ENCODE measurements around the gene LAMA2. TPM values are rescaled to one million over a fixed set of nuclear protein-coding genes. Genes with fewer than 3 reads are reported as not detected.

Gene LAMA2
- total RNA-seq, 2 donors from 2014 or later: 0.93 to 2.0 TPM

DNA sequence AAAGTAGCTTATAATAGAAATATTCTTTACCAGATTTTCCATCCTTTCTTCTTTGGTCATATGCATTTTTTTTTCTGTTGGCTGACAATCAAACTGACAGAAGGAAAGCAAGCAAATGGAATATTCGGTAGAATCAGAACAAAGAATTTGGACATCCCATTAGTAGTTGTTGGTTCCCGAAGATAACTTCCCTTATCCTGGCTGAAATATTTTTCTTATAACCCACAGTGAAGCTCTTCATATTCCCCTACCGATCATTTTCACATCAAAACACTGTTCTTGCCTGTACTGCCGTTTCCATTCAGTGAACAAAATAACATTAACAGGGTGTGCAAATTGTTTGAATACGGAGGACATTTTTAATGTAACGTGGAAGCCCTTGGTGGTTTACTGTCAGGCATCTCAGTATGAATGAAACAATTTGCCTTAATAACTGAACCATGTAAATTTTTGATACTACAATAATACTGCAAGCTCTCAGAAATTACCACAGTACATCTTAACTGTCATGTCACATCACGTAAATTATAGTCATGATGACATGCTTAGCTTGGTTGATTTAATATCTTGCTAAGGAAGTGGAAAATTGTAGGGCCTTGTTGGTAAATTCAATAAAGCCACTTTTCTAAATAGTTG, 311.5 kb downstream of the LAMA2 start:
- ATAC-seq: no peak
- no peak for DNase-seq (ENCODE audit: low spot score in 2 of 2)
- Mint-ChIP-seq H3K9me3 (no peaks in the 10 kb centered on the region), H3K27ac (no peak overlapping the region), H3K36me3 (no peaks in the 10 kb centered on the region)

DNA sequence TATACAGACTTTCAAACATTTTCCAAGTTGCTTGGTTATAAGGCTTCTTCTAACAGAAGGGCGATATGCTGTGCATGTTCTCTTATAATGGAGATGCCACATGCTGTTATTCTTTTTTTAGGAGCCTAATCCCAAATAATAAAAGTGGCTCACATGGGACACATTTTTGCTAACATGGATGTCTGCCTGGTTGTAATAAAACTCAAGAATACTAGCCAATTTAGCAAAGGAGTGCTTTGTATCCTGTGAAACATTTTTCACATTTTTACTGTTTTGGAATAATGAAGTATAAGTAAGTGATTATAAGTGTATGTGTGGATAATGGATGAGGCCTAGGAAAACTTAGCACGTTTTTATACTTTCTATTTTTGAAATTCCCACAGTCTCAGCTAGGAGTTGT, 312.2 kb downstream of the LAMA2 start:
- no peaks in the 10 kb centered on the region for H3K9me3 Mint-ChIP-seq
- no peaks in the 10 kb centered on the region for H3K36me3 Mint-ChIP-seq
- DNase-seq (ENCODE audit: low spot score in 2 of 2) (no peak), ATAC-seq (no peak)
- no peak overlapping the region for H3K27ac Mint-ChIP-seq

DNA sequence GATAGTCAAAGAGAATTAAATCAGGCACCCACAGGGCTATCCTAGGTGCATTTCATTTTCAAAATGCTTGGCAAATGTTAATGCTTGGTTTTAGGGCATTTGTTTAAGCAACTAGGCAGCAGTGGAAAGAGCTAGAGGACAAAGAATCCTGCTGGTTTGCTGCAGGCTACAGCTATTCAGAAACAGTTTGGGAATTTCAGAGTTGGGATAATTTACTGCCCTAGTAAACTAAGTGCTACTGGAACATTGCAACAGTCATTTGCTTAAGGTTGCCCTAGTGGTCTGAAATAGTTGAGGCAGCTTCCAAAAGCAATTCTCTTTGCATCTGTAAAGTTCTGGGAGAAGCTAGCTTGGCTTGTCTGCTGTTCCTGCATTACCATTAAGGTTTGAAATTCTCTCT, 312.7 kb downstream of the LAMA2 start:
- Mint-ChIP-seq H3K36me3 (no peaks in the 10 kb centered on the region), H3K9me3 (no peaks in the 10 kb centered on the region), H3K27ac (no peak overlapping the region)
- no peak for DNase-seq (ENCODE audit: low spot score in 2 of 2)
- ATAC-seq: no peak

DNA sequence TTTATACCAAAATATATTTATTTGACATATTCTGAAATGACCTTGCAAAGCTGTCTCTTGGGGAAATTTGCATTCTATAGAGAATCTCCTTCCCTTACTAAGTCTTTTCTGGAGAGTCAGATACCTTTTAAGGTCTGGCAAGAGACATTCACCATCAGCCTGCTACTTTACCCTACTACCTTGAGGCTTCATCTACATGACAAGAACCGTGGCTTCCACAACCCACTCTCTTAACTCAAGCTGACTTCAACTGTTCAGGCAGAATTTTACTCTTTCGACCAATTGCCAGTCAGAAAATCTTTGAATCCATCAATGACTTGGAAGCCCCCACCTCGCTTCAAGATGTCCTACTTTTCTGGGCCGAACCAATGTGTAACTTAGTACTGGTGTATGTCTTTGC, 314.2 kb downstream of the LAMA2 start:
- DNase-seq (ENCODE audit: low spot score in 2 of 2) (no peak), ATAC-seq (no peak)
- Mint-ChIP-seq H3K27ac (no peak overlapping the region), H3K36me3 (no peaks in the 10 kb centered on the region), H3K9me3 (no peaks in the 10 kb centered on the region)

DNA sequence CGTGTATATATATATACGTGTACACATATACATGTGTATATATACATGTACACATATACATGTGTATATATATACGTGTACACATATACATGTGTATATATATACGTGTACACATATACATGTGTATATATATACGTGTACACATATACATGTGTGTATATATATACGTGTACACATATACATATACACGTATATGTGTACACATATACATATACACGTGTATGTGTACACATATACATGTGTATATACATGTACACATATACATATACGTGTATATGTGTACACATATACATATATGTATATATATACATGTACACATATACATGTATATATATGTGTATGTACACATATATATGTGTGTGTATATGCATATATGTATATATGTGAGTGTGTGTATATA, 317.2 kb downstream of the LAMA2 start:
- Mint-ChIP-seq H3K9me3 (no peaks in the 10 kb centered on the region), H3K36me3 (no peaks in the 10 kb centered on the region), H3K27ac (no peak overlapping the region)
- DNase-seq (ENCODE audit: low spot score in 2 of 2): no peak
- ATAC-seq: no peak

DNA sequence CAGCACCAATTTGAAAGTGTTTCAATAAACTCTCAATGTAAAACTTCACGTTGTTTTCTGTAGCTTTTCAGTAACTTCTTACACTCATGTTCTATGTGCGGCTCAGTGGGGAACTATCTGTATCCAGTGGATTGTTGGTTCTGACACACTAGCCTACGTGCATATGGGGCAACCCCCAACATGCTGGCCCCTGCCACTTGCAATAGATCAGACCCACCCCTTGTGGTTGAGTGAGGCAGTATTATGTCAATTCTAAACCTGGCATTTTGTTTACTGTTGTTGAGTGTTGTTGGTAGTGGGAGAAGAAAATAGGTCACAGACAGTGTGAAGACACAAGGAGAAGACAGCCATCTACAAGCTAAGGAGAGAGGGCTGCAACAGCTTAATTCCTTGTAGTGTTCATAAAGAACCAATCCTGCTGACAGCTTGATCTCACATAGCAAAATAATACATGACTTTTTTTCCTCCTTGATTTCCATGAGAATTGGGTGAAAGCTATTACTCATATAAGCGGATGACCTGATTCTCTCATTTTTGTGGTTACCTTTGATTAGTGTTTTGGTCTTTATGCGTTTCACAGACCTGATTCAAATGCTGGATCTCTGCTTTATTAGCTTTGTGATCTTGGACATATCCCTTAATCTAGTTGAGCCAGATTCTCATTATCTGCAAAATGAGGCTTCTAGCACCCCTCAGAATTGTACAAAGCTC, 320.4 kb downstream of the LAMA2 start:
- no peaks in the 10 kb centered on the region for H3K9me3 Mint-ChIP-seq
- no peak overlapping the region for H3K27ac Mint-ChIP-seq
- no peaks in the 10 kb centered on the region for H3K36me3 Mint-ChIP-seq
- DNase-seq (ENCODE audit: low spot score in 2 of 2): no peak
- no peak for ATAC-seq

DNA sequence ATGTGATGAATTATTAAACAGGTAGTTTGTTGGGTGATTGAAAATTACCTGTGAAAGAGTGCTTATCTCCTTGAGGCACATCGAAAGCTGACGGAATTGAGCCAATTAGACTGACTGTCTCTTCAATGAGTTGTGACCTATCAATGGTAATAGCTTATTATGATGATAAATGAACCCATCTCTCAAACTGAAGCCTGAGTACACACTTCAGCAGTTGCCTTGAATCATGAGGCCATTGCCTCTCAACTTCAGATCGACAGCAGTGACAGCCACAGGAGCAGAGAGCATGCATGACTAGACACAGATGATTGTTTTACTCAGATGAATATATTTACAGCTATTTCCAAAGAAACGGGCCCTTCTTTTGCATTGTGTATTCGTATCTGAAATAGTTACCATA, 323.9 kb downstream of the LAMA2 start:
- DNase-seq (ENCODE audit: low spot score in 2 of 2) (no peak), ATAC-seq (no peak)
- H3K36me3 Mint-ChIP-seq: no peaks in the 10 kb centered on the region
- H3K27ac Mint-ChIP-seq: no peak overlapping the region
- no peaks in the 10 kb centered on the region for H3K9me3 Mint-ChIP-seq

DNA sequence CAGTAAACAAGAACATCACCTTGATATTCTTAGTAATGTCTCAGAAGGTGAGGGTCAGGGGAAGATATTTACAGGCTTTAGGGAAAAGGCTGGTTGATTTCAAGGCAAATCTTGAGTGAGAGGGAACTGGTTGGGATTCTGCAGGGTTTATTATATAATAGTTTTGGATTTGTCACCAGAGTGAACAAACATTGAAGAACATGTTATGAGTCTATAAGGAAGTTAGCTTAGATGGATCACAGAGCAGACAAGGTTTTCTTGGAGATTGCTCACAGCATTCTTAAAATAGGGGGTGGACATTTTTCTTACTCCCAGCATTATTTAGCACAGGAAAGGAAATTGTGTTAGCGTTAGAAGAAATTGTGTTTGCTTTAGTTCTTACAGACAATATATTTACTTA, 324.9 kb downstream of the LAMA2 start:
- DNase-seq (ENCODE audit: low spot score in 2 of 2): no peak

DNA sequence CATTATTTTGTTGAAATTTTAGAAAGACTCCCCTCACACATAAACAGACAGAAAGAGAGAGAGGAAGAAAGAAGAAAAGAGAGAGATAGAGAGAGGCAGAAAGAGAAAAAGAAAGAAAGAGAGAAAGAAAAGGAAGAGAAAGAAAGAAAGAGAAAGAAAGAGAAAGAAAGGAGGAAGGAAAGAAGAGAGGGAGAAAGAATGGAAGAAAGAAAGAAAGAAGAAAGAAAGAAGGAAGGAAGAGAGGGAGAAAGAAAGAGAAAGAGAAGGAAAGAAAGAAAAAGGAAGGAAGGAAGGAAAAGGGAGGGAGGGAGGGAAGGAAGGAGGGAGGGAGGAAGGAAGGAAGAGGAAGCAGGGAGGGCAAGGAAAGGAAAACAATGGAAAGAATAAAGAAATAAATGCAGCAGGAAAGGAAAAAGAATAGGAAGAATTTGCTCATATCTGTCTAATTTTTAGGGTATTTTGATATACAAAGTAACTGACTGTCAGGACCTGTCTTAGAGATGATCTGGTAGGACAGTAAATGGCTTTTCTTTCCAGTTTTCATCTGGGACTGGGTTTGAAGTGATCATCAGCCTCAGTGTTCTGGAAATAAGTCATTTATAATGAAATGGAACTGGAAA, 325.6 kb downstream of the LAMA2 start:
- no peaks in the 10 kb centered on the region for H3K9me3 Mint-ChIP-seq
- DNase-seq (ENCODE audit: low spot score in 2 of 2): no peak
- peak overlapping the region; percentile 26 to 29 for H3K27ac Mint-ChIP-seq
- no peak for ATAC-seq
- H3K36me3 Mint-ChIP-seq: no peaks in the 10 kb centered on the region

More for the DNA sequence above, 324.9 kb downstream of the LAMA2 start:
- no peaks in the 10 kb centered on the region for H3K36me3 Mint-ChIP-seq
- no peak for ATAC-seq
- H3K9me3 Mint-ChIP-seq: no peaks in the 10 kb centered on the region
- peak overlapping the region in 1 of 2 donors; percentile 29 for H3K27ac Mint-ChIP-seq

DNA sequence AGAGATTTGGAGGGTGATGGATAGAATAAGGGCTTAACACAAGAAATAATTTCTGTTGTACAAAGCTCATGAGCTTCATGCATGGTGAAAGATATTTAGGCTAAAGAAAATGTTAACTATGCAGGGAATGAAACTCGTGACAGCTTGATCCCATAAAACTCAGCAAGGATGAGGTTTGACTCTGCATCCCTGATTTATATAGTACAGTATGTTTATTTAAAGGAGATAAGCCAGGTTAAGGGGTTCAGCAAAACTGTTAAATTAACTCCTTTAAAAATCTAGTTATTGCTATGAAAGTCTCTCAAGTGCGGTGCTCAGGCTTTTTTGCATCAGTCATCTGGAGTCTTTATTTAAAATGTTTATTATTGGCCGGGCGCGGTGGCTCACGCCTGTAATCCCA, 326.4 kb downstream of the LAMA2 start:
- Mint-ChIP-seq H3K9me3 (no peaks in the 10 kb centered on the region), H3K36me3 (no peaks in the 10 kb centered on the region), H3K27ac (no peak overlapping the region)
- DNase-seq (ENCODE audit: low spot score in 2 of 2): no peak
- ATAC-seq: no peak

DNA sequence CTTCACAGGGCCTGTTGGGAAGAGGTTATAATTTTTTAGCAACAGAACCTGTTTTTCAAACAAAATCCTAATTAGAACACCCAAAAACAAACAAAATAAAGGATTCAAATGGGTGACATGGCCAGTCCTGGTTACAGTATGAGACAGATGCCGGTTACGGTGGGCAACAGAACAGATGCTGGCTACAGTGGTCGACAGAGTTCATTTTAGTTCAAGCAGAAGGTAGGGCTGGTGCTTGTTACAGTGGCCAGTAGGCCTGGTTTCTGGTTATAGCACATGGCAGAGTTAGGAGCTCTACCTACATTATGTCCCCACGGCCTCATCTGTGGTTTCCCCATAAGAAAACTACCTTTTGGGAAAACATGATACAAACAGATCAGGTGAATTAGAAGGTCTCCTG, 327.7 kb downstream of the LAMA2 start:
- ATAC-seq (no peak), DNase-seq (ENCODE audit: low spot score in 2 of 2) (no peak)
- Mint-ChIP-seq H3K9me3 (no peaks in the 10 kb centered on the region), H3K27ac (no peak overlapping the region), H3K36me3 (no peaks in the 10 kb centered on the region)

DNA sequence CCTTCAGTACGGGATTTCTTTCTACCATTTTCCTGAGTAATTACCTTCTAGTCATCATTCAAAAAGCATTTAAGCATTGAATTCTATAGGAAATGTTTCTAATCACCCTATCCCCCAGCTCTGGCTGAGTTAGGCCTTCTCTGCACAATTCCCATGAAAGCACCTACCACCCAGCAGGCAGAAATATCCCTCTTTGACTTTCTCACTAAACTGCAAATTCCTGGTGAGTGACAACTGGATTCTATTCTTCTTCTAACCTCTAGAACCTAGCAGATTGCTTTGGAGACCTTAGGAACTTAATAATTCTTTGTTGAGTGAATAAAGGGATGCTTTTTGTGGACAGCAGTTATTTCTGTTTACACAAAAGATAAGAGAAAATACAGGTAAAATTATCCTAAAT, 328.7 kb downstream of the LAMA2 start:
- Mint-ChIP-seq H3K36me3 (no peaks in the 10 kb centered on the region), H3K9me3 (no peaks in the 10 kb centered on the region), H3K27ac (no peak overlapping the region)
- DNase-seq (ENCODE audit: low spot score in 2 of 2) (no peak), ATAC-seq (no peak)

DNA sequence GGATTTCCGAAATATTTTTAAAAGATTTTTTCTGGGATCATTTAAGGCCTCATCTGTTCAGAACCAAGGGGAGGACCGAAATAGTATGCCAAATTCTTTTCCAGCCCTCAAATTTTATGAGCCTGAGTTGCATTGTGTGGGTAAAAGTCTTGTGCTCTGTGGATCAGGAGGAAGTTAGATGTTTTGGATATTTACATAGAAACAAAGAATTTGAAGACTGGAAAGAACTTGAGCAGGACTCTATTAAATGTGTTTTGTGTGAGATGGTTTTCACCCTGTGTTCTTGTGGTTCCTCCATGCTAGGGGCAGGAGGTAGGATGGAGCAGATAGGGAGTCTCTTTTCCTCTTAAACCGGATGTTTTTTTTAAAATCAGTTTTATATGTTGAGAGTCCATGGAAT, 329.1 kb downstream of the LAMA2 start:
- ATAC-seq (no peak), DNase-seq (ENCODE audit: low spot score in 2 of 2) (no peak)
- H3K27ac Mint-ChIP-seq: no peak overlapping the region
- no peaks in the 10 kb centered on the region for H3K9me3 Mint-ChIP-seq
- no peaks in the 10 kb centered on the region for H3K36me3 Mint-ChIP-seq

DNA sequence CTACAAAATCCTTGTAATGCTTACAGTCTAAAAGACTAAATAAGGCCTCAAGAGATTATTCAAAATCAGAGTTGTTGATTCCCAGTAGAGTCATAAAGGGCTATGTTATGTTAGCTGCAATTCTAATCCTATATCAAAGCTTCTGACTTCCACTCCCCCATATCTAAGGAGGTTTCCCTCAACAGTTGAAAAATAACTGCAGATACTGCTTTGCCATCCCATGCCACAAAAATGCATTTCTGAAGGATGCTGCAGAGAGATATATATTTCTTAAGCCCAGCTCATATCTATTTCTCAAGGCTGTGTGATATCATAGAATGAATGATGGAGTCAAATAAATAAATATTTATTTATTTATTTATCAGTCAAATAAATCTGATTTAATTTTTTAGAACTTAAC, 332.3 kb downstream of the LAMA2 start:
- H3K36me3 Mint-ChIP-seq: no peaks in the 10 kb centered on the region
- H3K9me3 Mint-ChIP-seq: no peaks in the 10 kb centered on the region
- no peak for DNase-seq (ENCODE audit: low spot score in 2 of 2)
- no peak overlapping the region for H3K27ac Mint-ChIP-seq
- ATAC-seq: no peak

DNA sequence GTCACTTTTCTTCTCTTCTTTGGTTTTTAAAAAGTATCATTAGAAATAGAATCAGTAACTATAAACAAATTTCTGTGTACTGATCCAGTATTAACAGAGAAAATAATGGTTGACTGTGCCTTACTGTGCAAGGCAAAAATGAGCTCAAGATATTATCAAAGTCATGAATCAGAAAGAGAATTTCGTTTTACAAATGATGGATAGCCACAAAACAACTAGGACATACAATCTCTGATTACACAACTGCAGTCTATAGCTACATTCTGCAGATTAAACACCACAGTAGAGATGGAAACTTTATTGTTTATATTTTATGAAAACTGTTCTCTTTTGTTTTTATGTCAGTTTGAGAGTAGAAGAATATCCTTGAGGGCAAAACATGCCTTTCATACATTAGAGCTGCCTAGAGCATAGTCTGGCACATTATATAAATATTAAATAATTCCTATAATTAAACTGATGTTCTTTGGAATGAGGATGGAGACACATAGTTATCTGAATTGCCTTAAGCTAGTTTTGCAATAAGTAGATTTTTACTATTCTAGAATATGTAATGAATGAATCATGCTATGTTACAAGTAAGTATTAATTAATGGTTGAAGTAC, 333.1 kb downstream of the LAMA2 start:
- no peak for ATAC-seq
- H3K9me3 Mint-ChIP-seq: no peaks in the 10 kb centered on the region
- H3K27ac Mint-ChIP-seq: no peak overlapping the region
- no peaks in the 10 kb centered on the region for H3K36me3 Mint-ChIP-seq
- no peak for DNase-seq (ENCODE audit: low spot score in 2 of 2)

DNA sequence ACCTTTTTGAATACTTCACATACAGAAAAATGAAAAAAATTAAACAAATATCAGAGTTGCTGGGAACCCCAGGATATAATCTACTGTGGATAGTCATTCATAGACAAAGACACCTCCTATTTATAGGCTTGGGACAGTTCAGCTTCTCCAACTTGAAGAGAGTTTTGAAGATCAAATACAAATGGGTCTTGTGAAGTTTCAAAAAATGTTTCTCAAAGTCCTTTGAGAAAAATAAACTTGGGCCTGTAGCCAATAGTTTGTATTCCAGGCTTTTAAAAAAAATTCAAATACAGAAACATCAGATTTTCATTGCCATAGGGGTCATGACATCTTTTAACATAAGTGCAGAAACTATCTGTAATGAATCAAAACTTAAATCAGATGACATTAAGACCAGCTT, 334.8 kb downstream of the LAMA2 start:
- no peaks in the 10 kb centered on the region for H3K9me3 Mint-ChIP-seq
- H3K36me3 Mint-ChIP-seq: no peaks in the 10 kb centered on the region
- no peak for ATAC-seq
- DNase-seq (ENCODE audit: low spot score in 2 of 2): no peak
- H3K27ac Mint-ChIP-seq: no peak overlapping the region

DNA sequence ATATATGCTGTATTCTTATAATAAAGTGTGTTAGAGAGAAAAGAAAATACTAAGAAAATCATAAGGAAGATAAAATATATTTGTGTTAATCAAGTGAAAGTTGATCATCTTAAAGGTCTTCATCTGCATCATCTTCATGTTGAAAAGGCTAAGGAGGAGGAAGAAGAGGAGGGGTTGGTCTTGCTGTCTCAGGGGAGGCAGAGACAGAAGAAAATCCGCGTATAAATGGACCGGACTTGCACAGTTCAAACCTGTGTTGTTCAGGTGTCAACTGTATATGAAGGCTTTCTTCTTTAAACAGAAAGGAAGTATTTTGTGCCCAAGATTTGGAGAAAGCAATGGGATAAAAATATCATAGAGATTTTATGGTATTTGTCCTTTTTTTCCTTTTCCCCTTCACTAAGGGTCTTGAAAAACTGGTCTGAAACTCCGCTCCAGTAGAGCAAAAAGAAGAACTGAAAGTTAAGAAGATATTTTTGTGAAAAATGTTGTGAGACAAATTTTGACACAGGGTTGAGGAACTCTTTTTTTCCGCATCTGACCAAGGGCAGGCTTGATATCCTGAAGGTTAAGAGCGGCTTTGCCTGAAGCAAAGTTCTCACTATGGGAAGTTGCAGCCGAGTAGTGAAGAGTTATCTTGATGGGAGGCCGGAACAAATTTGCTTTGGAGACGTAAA, 350.7 kb downstream of the LAMA2 start:
- Mint-ChIP-seq H3K9me3 (no peaks in the 10 kb centered on the region), H3K27ac (no peak overlapping the region), H3K36me3 (no peaks in the 10 kb centered on the region)
- DNase-seq (ENCODE audit: low spot score in 2 of 2) (no peak), ATAC-seq (no peak)
